Ureter (tissue), 1 donor: ENCODE measurements around the gene TJP3. TPM values are rescaled to one million over a fixed set of nuclear protein-coding genes. Genes with fewer than 3 reads are reported as not detected.
A peak's percentile ranks its signal among the peaks of the same experiment; 100 is the strongest.

Source experiments
- DNase-seq: peaks from one replicate; pipeline ENCODE4 v3.0.0-alpha.2; 2020; ENCODE audit warnings: low spot score
- total RNA-seq: library from RNA; stranded (reverse); gene quantifications from one replicate; pipeline ENCODE4 v1.2.4, GENCODE V29; 2023
- donor health status: DM: yes; HTN: yes; CAD: no.

TJP3 gene
- total RNA-seq, 1 donor from 2014 or later, result 59.7 TPM

- DNase-seq, result no peak
These were observed 17.4 kb upstream of the TJP3 start for GRCh38 chr19:3690551-3691371.

GRCh38 chr19:3691372-3691716, 16.8 kb upstream of the TJP3 start:
- DNase-seq, result no peak

- DNase-seq, result no peak
These were observed 16.5 kb upstream of the TJP3 start for GRCh38 chr19:3691726-3692125.

GRCh38 chr19:3692141-3693024, 15.8 kb upstream of the TJP3 start:
- DNase-seq, result no peak

- DNase-seq, result no peak
These were observed 14.9 kb upstream of the TJP3 start for GRCh38 chr19:3693025-3693925.

GRCh38 chr19:3694361-3695123, 13.6 kb upstream of the TJP3 start:
- no peak for DNase-seq

GRCh38 chr19:3695124-3695733, 13.0 kb upstream of the TJP3 start:
- no peak for DNase-seq

- DNase-seq, result no peak
These were observed 12.1 kb upstream of the TJP3 start for GRCh38 chr19:3695986-3696659.

GRCh38 chr19:3696660-3696995, 11.6 kb upstream of the TJP3 start:
- no peak for DNase-seq

GRCh38 chr19:3697094-3697493, 11.1 kb upstream of the TJP3 start:
- DNase-seq, result no peak

- no peak for DNase-seq
These were observed 10.4 kb upstream of the TJP3 start for GRCh38 chr19:3697671-3698385.

- no peak for DNase-seq
These were observed 9.7 kb upstream of the TJP3 start for GRCh38 chr19:3698386-3698950.

- DNase-seq, result peak; percentile 70
These were observed 9.0 kb upstream of the TJP3 start for GRCh38 chr19:3698974-3699740.

GRCh38 chr19:3699741-3700241, 8.4 kb upstream of the TJP3 start:
- no peak for DNase-seq

GRCh38 chr19:3700242-3701032, 7.7 kb upstream of the TJP3 start, which contains the start of gene PIP5K1C:
Gene PIP5K1C, minus strand, starts transcription at chr19:3700468. Its CDS starts 78 bp downstream, at chr19:3700390.
- DNase-seq, result peak; percentile 91

GRCh38 chr19:3701200-3701599, 7.0 kb upstream of the TJP3 start:
- no peak for DNase-seq

- no peak for DNase-seq
These were observed 347 bp upstream of the TJP3 start for GRCh38 chr19:3707868-3708206.
